ENCODE results near the gene OGDH. TPM values are rescaled to one million over a fixed set of nuclear protein-coding genes. Genes with fewer than 3 reads are reported as not detected.
A peak's percentile ranks its signal among the peaks of the same experiment; 100 is the strongest.

The OGDH gene
- total and polyA plus RNA-seq, 4 donors = 10.8 to 71.2 (median 41.2) TPM

- Histone ChIP-seq H3K9ac (ENCODE audit: low read depth in 1 of 2, low read length in 2 of 2) (no peak overlapping the region), H3K4me3 (ENCODE audit: low read depth in 1 of 3, low read length in 3 of 3) (no peak overlapping the region), H3K27me3 (ENCODE audit: control insufficient read depth in 4 of 4, insufficient read depth in 4 of 4, low read length in 3 of 4) (no peaks in the 10 kb centered on the region), H3K4me1 (ENCODE audit: control insufficient read depth in 4 of 4, insufficient read depth in 4 of 4, low read length in 3 of 4) (peaks cover 12 to 29% (median 20%) of the 10 kb centered on the region in 4 donors), H3K9me3 (ENCODE audit: control insufficient read depth in 4 of 4, low read length in 3 of 4) (no peaks in the 10 kb centered on the region), H3K36me3 (ENCODE audit: control insufficient read depth in 4 of 4, insufficient read depth in 3 of 4, low read depth in 1 of 4, low read length in 3 of 4) (no peaks in the 10 kb centered on the region), H3K27ac (ENCODE audit: low read depth in 1 of 2, low read length in 2 of 2) (peak overlapping the region; percentile 63 to 78)
- peak in 1 of 2 donors; percentile 9 for TF ChIP-seq RXRA (IDR thresholded peaks at IDR 0.05)
- TF ChIP-seq NR2F2 (IDR thresholded peaks at IDR 0.05) = no peak
- TF ChIP-seq, protein P1, sequence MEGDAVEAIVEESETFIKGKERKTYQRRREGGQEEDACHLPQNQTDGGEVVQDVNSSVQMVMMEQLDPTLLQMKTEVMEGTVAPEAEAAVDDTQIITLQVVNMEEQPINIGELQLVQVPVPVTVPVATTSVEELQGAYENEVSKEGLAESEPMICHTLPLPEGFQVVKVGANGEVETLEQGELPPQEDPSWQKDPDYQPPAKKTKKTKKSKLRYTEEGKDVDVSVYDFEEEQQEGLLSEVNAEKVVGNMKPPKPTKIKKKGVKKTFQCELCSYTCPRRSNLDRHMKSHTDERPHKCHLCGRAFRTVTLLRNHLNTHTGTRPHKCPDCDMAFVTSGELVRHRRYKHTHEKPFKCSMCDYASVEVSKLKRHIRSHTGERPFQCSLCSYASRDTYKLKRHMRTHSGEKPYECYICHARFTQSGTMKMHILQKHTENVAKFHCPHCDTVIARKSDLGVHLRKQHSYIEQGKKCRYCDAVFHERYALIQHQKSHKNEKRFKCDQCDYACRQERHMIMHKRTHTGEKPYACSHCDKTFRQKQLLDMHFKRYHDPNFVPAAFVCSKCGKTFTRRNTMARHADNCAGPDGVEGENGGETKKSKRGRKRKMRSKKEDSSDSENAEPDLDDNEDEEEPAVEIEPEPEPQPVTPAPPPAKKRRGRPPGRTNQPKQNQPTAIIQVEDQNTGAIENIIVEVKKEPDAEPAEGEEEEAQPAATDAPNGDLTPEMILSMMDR (IDR thresholded peaks at IDR 0.05; ENCODE audit: low read depth, low read length, missing input control) = no peak
- no peak for TF ChIP-seq HNF4G (IDR thresholded peaks at IDR 0.05)
- TF ChIP-seq RAD21 (IDR thresholded peaks at IDR 0.05) = no peak
- TF ChIP-seq JUND (IDR thresholded peaks at IDR 0.05) = no peak
- TF ChIP-seq, protein P2, sequence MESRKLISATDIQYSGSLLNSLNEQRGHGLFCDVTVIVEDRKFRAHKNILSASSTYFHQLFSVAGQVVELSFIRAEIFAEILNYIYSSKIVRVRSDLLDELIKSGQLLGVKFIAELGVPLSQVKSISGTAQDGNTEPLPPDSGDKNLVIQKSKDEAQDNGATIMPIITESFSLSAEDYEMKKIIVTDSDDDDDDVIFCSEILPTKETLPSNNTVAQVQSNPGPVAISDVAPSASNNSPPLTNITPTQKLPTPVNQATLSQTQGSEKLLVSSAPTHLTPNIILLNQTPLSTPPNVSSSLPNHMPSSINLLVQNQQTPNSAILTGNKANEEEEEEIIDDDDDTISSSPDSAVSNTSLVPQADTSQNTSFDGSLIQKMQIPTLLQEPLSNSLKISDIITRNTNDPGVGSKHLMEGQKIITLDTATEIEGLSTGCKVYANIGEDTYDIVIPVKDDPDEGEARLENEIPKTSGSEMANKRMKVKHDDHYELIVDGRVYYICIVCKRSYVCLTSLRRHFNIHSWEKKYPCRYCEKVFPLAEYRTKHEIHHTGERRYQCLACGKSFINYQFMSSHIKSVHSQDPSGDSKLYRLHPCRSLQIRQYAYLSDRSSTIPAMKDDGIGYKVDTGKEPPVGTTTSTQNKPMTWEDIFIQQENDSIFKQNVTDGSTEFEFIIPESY (IDR thresholded peaks at IDR 0.05) = no peak
- no peak for TF ChIP-seq FOXA2 (IDR thresholded peaks at IDR 0.05)
- peak; percentile 54 for DNase-seq (ENCODE audit: low spot score)
- WGBS = 81% methylated on average over 8 of the region's 8 CpGs
Observed at GRCh38 chr7:44637788-44638594, 31.6 kb downstream of the OGDH start.

DNA sequence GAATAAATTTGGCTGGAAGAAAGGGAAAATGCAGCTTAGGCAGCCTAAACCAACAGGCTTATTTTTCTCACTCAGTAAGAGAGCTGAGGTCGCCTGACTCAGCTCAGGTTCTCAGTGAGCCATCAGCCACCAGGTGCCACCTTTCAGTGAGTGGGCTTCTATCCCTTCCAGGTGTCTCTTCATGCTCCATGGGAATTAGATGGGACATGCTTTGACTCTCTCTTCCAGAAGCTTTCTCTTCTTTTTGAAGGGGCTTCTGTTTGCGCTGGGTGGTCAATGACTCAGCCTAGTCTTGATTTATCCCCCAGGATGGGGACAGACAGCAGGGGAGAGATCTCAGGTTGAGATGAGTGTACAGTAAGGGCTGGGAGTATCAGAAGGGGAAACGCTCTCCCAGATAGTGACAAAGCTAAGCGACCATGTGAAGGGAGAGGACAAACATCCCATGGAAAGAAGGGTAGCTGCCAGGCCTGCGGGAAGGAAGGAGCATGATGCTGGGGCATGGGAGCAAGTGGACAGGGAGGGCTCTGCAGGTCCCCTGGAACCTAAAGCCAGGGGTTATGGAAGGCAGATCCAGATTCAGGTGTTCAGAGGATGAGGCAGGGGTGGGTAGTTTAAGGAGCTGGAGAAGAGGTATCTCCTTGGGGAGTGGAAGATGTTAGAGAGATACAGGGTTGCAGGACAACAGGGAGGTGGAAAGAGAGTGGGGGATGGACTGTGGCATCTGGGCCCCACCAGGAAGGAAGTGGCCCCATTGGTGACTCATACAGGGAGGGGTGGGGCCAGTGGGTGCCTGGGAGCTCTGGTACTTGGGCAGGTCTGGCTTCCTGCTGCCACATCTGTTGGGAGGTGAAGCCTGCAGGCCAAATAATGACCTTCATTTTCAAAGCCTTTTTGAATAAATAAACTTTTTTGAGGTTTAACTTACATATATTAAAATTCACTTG lies 32.5 kb downstream of the OGDH start:
- 83% methylated on average over 5 of the region's 5 CpGs for WGBS

GRCh38 chr7:44639671-44640321 lies 33.4 kb downstream of the OGDH start:
- H3K27me3 ChIP-seq (ENCODE audit: control insufficient read depth in 4 of 4, insufficient read depth in 4 of 4, low read length in 3 of 4) = no peaks in the 10 kb centered on the region
- H3K4me3 ChIP-seq (ENCODE audit: low read depth in 1 of 3, low read length in 3 of 3) = no peak overlapping the region
- DNase-seq (ENCODE audit: low spot score) = peak; percentile 40
- WGBS = 53% methylated on average over 8 of the region's 8 CpGs
- H3K27ac ChIP-seq (ENCODE audit: low read depth in 1 of 2, low read length in 2 of 2) = peak overlapping the region; percentile 31 to 63
- H3K4me1 ChIP-seq (ENCODE audit: control insufficient read depth in 4 of 4, insufficient read depth in 4 of 4, low read length in 3 of 4) = peaks cover 6 to 11% (median 9%) of the 10 kb centered on the region in 4 donors
- no peaks in the 10 kb centered on the region for H3K36me3 ChIP-seq (ENCODE audit: control insufficient read depth in 4 of 4, insufficient read depth in 3 of 4, low read depth in 1 of 4, low read length in 3 of 4)
- H3K9me3 ChIP-seq (ENCODE audit: control insufficient read depth in 4 of 4, low read length in 3 of 4) = no peaks in the 10 kb centered on the region
- TF ChIP-seq FOXA2 (IDR thresholded peaks at IDR 0.05) = no peak
- no peak for TF ChIP-seq YY1 (IDR thresholded peaks at IDR 0.05)
- peak; percentile 20 to 37 for TF ChIP-seq RXRA (IDR thresholded peaks at IDR 0.05)
- TF ChIP-seq NR2F2 (IDR thresholded peaks at IDR 0.05) = peak; percentile 98
- peak in 1 of 2 donors; percentile 9 for TF ChIP-seq RAD21 (IDR thresholded peaks at IDR 0.05)
- no peak overlapping the region for H3K9ac ChIP-seq (ENCODE audit: low read depth in 1 of 2, low read length in 2 of 2)

More for the DNA sequence above, 32.5 kb downstream of the OGDH start:
- H3K9ac ChIP-seq (ENCODE audit: low read depth in 1 of 2, low read length in 2 of 2) = no peak overlapping the region
- no peaks in the 10 kb centered on the region for H3K27me3 ChIP-seq (ENCODE audit: control insufficient read depth in 4 of 4, insufficient read depth in 4 of 4, low read length in 3 of 4)
- no peaks in the 10 kb centered on the region for H3K9me3 ChIP-seq (ENCODE audit: control insufficient read depth in 4 of 4, low read length in 3 of 4)
- peak overlapping the region; percentile 31 to 78 for H3K27ac ChIP-seq (ENCODE audit: low read depth in 1 of 2, low read length in 2 of 2)
- no peak overlapping the region for H3K4me3 ChIP-seq (ENCODE audit: low read depth in 1 of 3, low read length in 3 of 3)
- H3K4me1 ChIP-seq (ENCODE audit: control insufficient read depth in 4 of 4, insufficient read depth in 4 of 4, low read length in 3 of 4) = peaks cover 9 to 20% (median 14%) of the 10 kb centered on the region in 4 donors
- TF ChIP-seq EGR1 (IDR thresholded peaks at IDR 0.05; ENCODE audit: low read depth in 2 of 2) (no peak), JUND (IDR thresholded peaks at IDR 0.05) (peak; percentile 74 to 92)
- H3K36me3 ChIP-seq (ENCODE audit: control insufficient read depth in 4 of 4, insufficient read depth in 3 of 4, low read depth in 1 of 4, low read length in 3 of 4) = no peaks in the 10 kb centered on the region
- DNase-seq (ENCODE audit: low spot score) = peak; percentile 70
